ENCODE measurements around the gene KCTD1.

Gene KCTD1

GRCh38 chr18:26491194-26491816 lies 57.0 kb downstream of the KCTD1 start:
- TF ChIP-seq ZNF274 (IDR thresholded peaks at IDR 0.05; ENCODE audit: low read depth, low read length) = no peak
- H3K4me3 ChIP-seq (ENCODE audit: low read length) = no peak overlapping the region

GRCh38 chr18:26489881-26490280 lies 58.5 kb downstream of the KCTD1 start:
- no peak for TF ChIP-seq ZNF274 (IDR thresholded peaks at IDR 0.05; ENCODE audit: low read depth, low read length)
- no peak overlapping the region for H3K4me3 ChIP-seq (ENCODE audit: low read length)

- no peak overlapping the region for H3K4me3 ChIP-seq (ENCODE audit: low read length)
- no peak for TF ChIP-seq ZNF274 (IDR thresholded peaks at IDR 0.05; ENCODE audit: low read depth, low read length)
Measured at GRCh38 chr18:26489191-26489590, 59.2 kb downstream of the KCTD1 start.

- H3K4me3 ChIP-seq (ENCODE audit: low read length) = no peak overlapping the region
- no peak for TF ChIP-seq ZNF274 (IDR thresholded peaks at IDR 0.05; ENCODE audit: low read depth, low read length)
Measured at GRCh38 chr18:26488417-26489009, 59.8 kb downstream of the KCTD1 start.

GRCh38 chr18:26487437-26487836 lies 60.9 kb downstream of the KCTD1 start:
- no peak overlapping the region for H3K4me3 ChIP-seq (ENCODE audit: low read length)
- TF ChIP-seq ZNF274 (IDR thresholded peaks at IDR 0.05; ENCODE audit: low read depth, low read length) = no peak

- H3K4me3 ChIP-seq (ENCODE audit: low read length) = no peak overlapping the region
- TF ChIP-seq ZNF274 (IDR thresholded peaks at IDR 0.05; ENCODE audit: low read depth, low read length) = no peak
Measured at GRCh38 chr18:26483633-26484032, 64.7 kb downstream of the KCTD1 start.

GRCh38 chr18:26482569-26482968 lies 65.8 kb downstream of the KCTD1 start:
- no peak overlapping the region for H3K4me3 ChIP-seq (ENCODE audit: low read length)
- TF ChIP-seq ZNF274 (IDR thresholded peaks at IDR 0.05; ENCODE audit: low read depth, low read length) = no peak

GRCh38 chr18:26480897-26481795 lies 67.2 kb downstream of the KCTD1 start:
- H3K4me3 ChIP-seq (ENCODE audit: low read length) = no peak overlapping the region
- TF ChIP-seq ZNF274 (IDR thresholded peaks at IDR 0.05; ENCODE audit: low read depth, low read length) = no peak

- H3K4me3 ChIP-seq (ENCODE audit: low read length) = no peak overlapping the region
- no peak for TF ChIP-seq ZNF274 (IDR thresholded peaks at IDR 0.05; ENCODE audit: low read depth, low read length)
Measured at GRCh38 chr18:26479681-26480079, 68.7 kb downstream of the KCTD1 start.

GRCh38 chr18:26479065-26479680 lies 69.2 kb downstream of the KCTD1 start:
- no peak overlapping the region for H3K4me3 ChIP-seq (ENCODE audit: low read length)
- no peak for TF ChIP-seq ZNF274 (IDR thresholded peaks at IDR 0.05; ENCODE audit: low read depth, low read length)

- TF ChIP-seq ZNF274 (IDR thresholded peaks at IDR 0.05; ENCODE audit: low read depth, low read length) = no peak
- H3K4me3 ChIP-seq (ENCODE audit: low read length) = no peak overlapping the region
Measured at GRCh38 chr18:26477828-26478466, 70.4 kb downstream of the KCTD1 start.

- TF ChIP-seq ZNF274 (IDR thresholded peaks at IDR 0.05; ENCODE audit: low read depth, low read length) = no peak
- no peak overlapping the region for H3K4me3 ChIP-seq (ENCODE audit: low read length)
Measured at GRCh38 chr18:26476697-26477096, 71.7 kb downstream of the KCTD1 start.

- no peak for TF ChIP-seq ZNF274 (IDR thresholded peaks at IDR 0.05; ENCODE audit: low read depth, low read length)
- no peak overlapping the region for H3K4me3 ChIP-seq (ENCODE audit: low read length)
Measured at GRCh38 chr18:26474542-26474941, 73.8 kb downstream of the KCTD1 start.

GRCh38 chr18:26473672-26474071 lies 74.7 kb downstream of the KCTD1 start:
- TF ChIP-seq ZNF274 (IDR thresholded peaks at IDR 0.05; ENCODE audit: low read depth, low read length) = no peak
- H3K4me3 ChIP-seq (ENCODE audit: low read length) = no peak overlapping the region
